Brain microvascular endothelial cell (primary cell): ENCODE results near the gene NDRG3.

Source experiments
- DNase-seq: peaks from one replicate; pipeline ENCODE4 v3.0.0-alpha.2; 2020
- H3K27ac ChIP-seq: fragments of 250-450 bp; sonication (Bioruptor Pico); 2 replicates; pipeline ENCODE4 v1.5.1; 2020; ENCODE audit warnings: mild to moderate bottlenecking, moderate library complexity
- H3K27me3 ChIP-seq: fragments of 250-450 bp; sonication (Bioruptor Pico); replicated peaks from 2 replicates; pipeline ENCODE4 v1.5.1; 2020; ENCODE audit warnings: mild to moderate bottlenecking
- H3K36me3 ChIP-seq: fragments of 250-450 bp; sonication (Bioruptor Pico); replicated peaks from 2 replicates; pipeline ENCODE4 v1.5.1; 2020; ENCODE audit warnings: mild to moderate bottlenecking
- H3K4me3 ChIP-seq: 2 replicates; pipeline ENCODE4 v1.5.1; 2011; ENCODE audit warnings: low read depth, mild to moderate bottlenecking, control low read depth, low read length, moderate library complexity
- CTCF ChIP-seq: IDR thresholded peaks from 2 replicates; pipeline ENCODE4 v1.5.1; 2011; ENCODE audit warnings: low read depth, mild to moderate bottlenecking, moderate library complexity, low read length, control low read depth, inconsistent platforms; ENCODE audit errors: missing control alignments
- in situ Hi-C: cut with HindIII; loops from 2 replicates; pipeline ENCODE4 v1.10.0; 2017; ENCODE audit warnings: low sequenced_read_pairs, low pct_ligation_motif_present

The NDRG3 gene

GRCh38 chr20:36760647-36761046 lies 14.8 kb upstream of the NDRG3 start:
- DNase-seq = no peak
- Histone ChIP-seq H3K27me3 (no peaks in the 10 kb centered on the region), H3K4me3 (no peak overlapping the region), H3K36me3 (peaks cover 2% of the 10 kb centered on the region), H3K27ac (no peak overlapping the region)
- no peak for TF ChIP-seq CTCF
- in situ Hi-C loops = no loop called here

GRCh38 chr20:36758276-36758675 lies 12.4 kb upstream of the NDRG3 start:
- no peak overlapping the region for H3K4me3 ChIP-seq
- no peak for TF ChIP-seq CTCF
- peaks cover 6% of the 10 kb centered on the region for H3K36me3 ChIP-seq
- no peak overlapping the region for H3K27ac ChIP-seq
- in situ Hi-C loops = no loop called here
- DNase-seq = no peak
- H3K27me3 ChIP-seq = no peaks in the 10 kb centered on the region

GRCh38 chr20:36756496-36756895 lies 10.6 kb upstream of the NDRG3 start:
- Histone ChIP-seq H3K27ac (no peak overlapping the region), H3K36me3 (peaks cover 9% of the 10 kb centered on the region), H3K4me3 (no peak overlapping the region), H3K27me3 (no peaks in the 10 kb centered on the region)
- no peak for DNase-seq
- in situ Hi-C loops = no loop called here
- TF ChIP-seq CTCF = no peak

GRCh38 chr20:36754656-36755222 lies 8.8 kb upstream of the NDRG3 start:
- TF ChIP-seq CTCF = peak; percentile 87
- H3K27ac ChIP-seq = no peak overlapping the region
- no peaks in the 10 kb centered on the region for H3K27me3 ChIP-seq
- peak; percentile 53 for DNase-seq
- no peak overlapping the region for H3K4me3 ChIP-seq
- peaks cover 9% of the 10 kb centered on the region for H3K36me3 ChIP-seq
- in situ Hi-C loops = no loop called here

GRCh38 chr20:36752582-36752981 lies 6.7 kb upstream of the NDRG3 start:
- DNase-seq = no peak
- Histone ChIP-seq H3K36me3 (peaks cover 7% of the 10 kb centered on the region), H3K27me3 (no peaks in the 10 kb centered on the region), H3K27ac (no peak overlapping the region), H3K4me3 (no peak overlapping the region)
- TF ChIP-seq CTCF = no peak
- in situ Hi-C loops = no loop called here
